H1 (cell line): ENCODE data around the gene KLHL1. TPM values are rescaled to one million over a fixed set of nuclear protein-coding genes. Genes with fewer than 3 reads are reported as not detected.

Experiments used
- CTCF ChIA-PET: fragments of 300-600 bp; sonication (Branson Sonifier 250); formaldehyde crosslinking; loops from one replicate; lab custom pipeline; 2021; ENCODE audit not compliant: partially characterized antibody; lab: Charles Lee
- POLR2A ChIA-PET: fragments of 300-600 bp; sonication (Branson Sonifier 250); formaldehyde crosslinking; loops from one replicate; lab custom pipeline; 2021; ENCODE audit warnings: inconsistent platforms; ENCODE audit not compliant: partially characterized antibody; lab: Charles Lee
- DNase-seq, 2 experiments: peaks; one replicate each; pipeline versions ENCODE4 v3.0.0 to v3.0.0-alpha.2; 2010 to 2022; ENCODE audit warnings: low spot score in 2 of 2, low read depth in 1 of 2, mixed read lengths in 1 of 2
- FAIRE-seq: peaks from 2 replicates; lab custom pipeline; 2011; peaks lifted over from hg19 to GRCh38; lab: Jason Lieb, UNC
- H2AFZ ChIP-seq: 2 replicates; pipeline ENCODE4 v1.8.1; 2012; ENCODE audit warnings: low read length, inconsistent platforms
- H2AK5ac ChIP-seq: 2 replicates; pipeline ENCODE4 v1.6.1; 2013; ENCODE audit warnings: low read depth, low read length
- H2BK120ac ChIP-seq: replicated peaks from 2 replicates; pipeline ENCODE3; 2013; ENCODE audit warnings: low read depth, low read length, inconsistent platforms
- H2BK12ac ChIP-seq: 2 replicates; pipeline ENCODE4 v1.6.1; 2013; ENCODE audit warnings: low read depth, low read length
- H2BK15ac ChIP-seq: 2 replicates; pipeline ENCODE4 v1.6.1; 2013; ENCODE audit warnings: low read length
- H2BK20ac ChIP-seq: 2 replicates; pipeline ENCODE4 v1.6.1; 2013; ENCODE audit warnings: low read length
- H2BK5ac ChIP-seq: 2 replicates; pipeline ENCODE4 v1.6.1; 2013; ENCODE audit warnings: low read depth, low read length
- H3K14ac ChIP-seq: 2 replicates; pipeline ENCODE4 v1.6.1; 2013; ENCODE audit warnings: inconsistent platforms; ENCODE audit not compliant: insufficient read length
- H3K18ac ChIP-seq: 2 replicates; pipeline ENCODE4 v1.6.1; 2013; ENCODE audit warnings: low read length; ENCODE audit errors: extremely low read depth
- H3K23ac ChIP-seq: 2 replicates; pipeline ENCODE4 v1.6.1; 2013; ENCODE audit warnings: inconsistent platforms; ENCODE audit not compliant: insufficient read length
- H3K23me2 ChIP-seq: 2 replicates; pipeline ENCODE4 v1.6.1; 2013; ENCODE audit warnings: low read depth, low read length
- H3K27ac ChIP-seq: 2 replicates; pipeline ENCODE4 v1.6.1; 2011; ENCODE audit warnings: low read depth, low read length, inconsistent platforms
- H3K27me3 ChIP-seq, 4 experiments: replicated peaks in 1 of 4; 1 replicate in 1 of 4; 2 replicates in 3 of 4; pipeline versions ENCODE4 v1.6.1 to v1.8.1; 2011 to 2013; ENCODE audit warnings: low read length in 3 of 4, mild to moderate bottlenecking in 3 of 4, inconsistent platforms in 2 of 4, mixed read lengths in 2 of 4, moderate library complexity in 1 of 4; ENCODE audit not compliant: control insufficient read depth in 3 of 4, insufficient read depth in 3 of 4; ENCODE audit errors: extremely low read depth in 1 of 4
- H3K36me3 ChIP-seq, 4 experiments: 2 replicates each; pipeline versions ENCODE4 v1.6.1 to v1.8.1; 2011 to 2013; ENCODE audit warnings: mild to moderate bottlenecking in 4 of 4, low read length in 3 of 4, moderate library complexity in 2 of 4, control low read depth in 1 of 4, inconsistent platforms in 1 of 4; ENCODE audit not compliant: insufficient read depth in 4 of 4, control insufficient read depth in 2 of 4
- H3K4ac ChIP-seq: replicated peaks from 2 replicates; pipeline ENCODE3; 2013; ENCODE audit warnings: low read length, low read depth, mixed read lengths, inconsistent platforms; ENCODE audit not compliant: insufficient read length
- H3K4me1 ChIP-seq, 4 experiments: replicated peaks in 1 of 4; 1 replicate in 1 of 4; 2 replicates in 3 of 4; pipeline versions ENCODE4 v1.6.1 to v1.8.1; 2011 to 2013; ENCODE audit warnings: low read length in 3 of 4, inconsistent platforms in 2 of 4, mixed read lengths in 1 of 4; ENCODE audit not compliant: insufficient read depth in 4 of 4, control insufficient read depth in 3 of 4
- H3K4me2 ChIP-seq, 2 experiments: 2 replicates each; pipeline versions ENCODE4 v1.6.1 to v1.8.1; 2011 to 2013; ENCODE audit warnings: low read depth in 2 of 2, low read length in 2 of 2, control low read depth in 1 of 2, inconsistent platforms in 1 of 2, mild to moderate bottlenecking in 1 of 2; ENCODE audit not compliant: insufficient read depth in 1 of 2
- H3K4me3 ChIP-seq, 4 experiments: fragments of 200-600, 300-600 bp in 1 of 4; sonication (generic), shearing (Covaris generic), sonication (Bioruptor Twin) in 1 of 4; 2 replicates each; pipeline versions ENCODE4 v1.5.1 to v1.8.1; 2011 to 2016; ENCODE audit warnings: low read length in 4 of 4, low read depth in 3 of 4, control low read depth in 2 of 4, inconsistent platforms in 2 of 4, mild to moderate bottlenecking in 2 of 4, mixed read lengths in 1 of 4, moderate library complexity in 1 of 4; ENCODE audit not compliant: insufficient read depth in 2 of 4; ENCODE audit errors: extremely low read depth in 1 of 4
- H3K56ac ChIP-seq: replicated peaks from 2 replicates; pipeline ENCODE3; 2013; ENCODE audit warnings: low read depth, mild to moderate bottlenecking, mixed read lengths, low read length, inconsistent platforms; ENCODE audit not compliant: insufficient read length
- H3K79me1 ChIP-seq: 2 replicates; pipeline ENCODE4 v1.6.1; 2013; ENCODE audit warnings: low read depth, low read length, control low read depth
- H3K79me2 ChIP-seq, 2 experiments: 2 replicates each; pipeline versions ENCODE4 v1.6.1 to v1.8.1; 2012 to 2013; ENCODE audit warnings: low read length in 2 of 2, mild to moderate bottlenecking in 2 of 2, inconsistent platforms in 1 of 2; ENCODE audit not compliant: insufficient read depth in 2 of 2, control insufficient read depth in 1 of 2
- H3K9ac ChIP-seq, 4 experiments: replicated peaks in 1 of 4; 1 replicate in 1 of 4; 2 replicates in 3 of 4; pipeline versions ENCODE4 v1.6.1 to v1.8.1; 2011 to 2013; ENCODE audit warnings: low read depth in 3 of 4, low read length in 3 of 4, control low read depth in 2 of 4, mild to moderate bottlenecking in 2 of 4, moderate library complexity in 2 of 4, inconsistent platforms in 1 of 4; ENCODE audit errors: extremely low read depth in 1 of 4
- H3K9me3 ChIP-seq, 2 experiments: 2 replicates each; pipeline versions ENCODE4 v1.6.1 to v1.8.1; 2012 to 2013; ENCODE audit warnings: mild to moderate bottlenecking in 2 of 2, moderate library complexity in 2 of 2, control low read depth in 1 of 2, inconsistent platforms in 1 of 2, low read depth in 1 of 2, low read length in 1 of 2, mixed read lengths in 1 of 2; ENCODE audit not compliant: insufficient read depth in 2 of 2
- H4K20me1 ChIP-seq, 2 experiments: replicated peaks in 1 of 2; 2 replicates each; pipeline versions ENCODE3 to v1.8.1; 2011 to 2013; ENCODE audit warnings: inconsistent platforms in 2 of 2, low read length in 2 of 2, mild to moderate bottlenecking in 1 of 2; ENCODE audit not compliant: insufficient read depth in 2 of 2, control insufficient read depth in 1 of 2
- H4K5ac ChIP-seq: 2 replicates; pipeline ENCODE4 v1.6.1; 2013; ENCODE audit warnings: low read length, low read depth, mixed read lengths, inconsistent platforms; ENCODE audit not compliant: insufficient read length
- H4K8ac ChIP-seq: 2 replicates; pipeline ENCODE4 v1.8.0; 2013; ENCODE audit warnings: mild to moderate bottlenecking, moderate library complexity, low read length, inconsistent platforms; ENCODE audit not compliant: insufficient read depth; ENCODE audit errors: extremely low read depth
- H4K91ac ChIP-seq: replicated peaks from 2 replicates; pipeline ENCODE3; 2013; ENCODE audit warnings: low read length, mixed read lengths, inconsistent platforms; ENCODE audit not compliant: insufficient read length
- EZH2 ChIP-seq: fragments of 200-600 bp; sonication (generic); IDR thresholded peaks from 2 replicates; pipeline ENCODE4 v1.7.1; 2012; ENCODE audit warnings: low read depth, mild to moderate bottlenecking, moderate library complexity, low read length, inconsistent platforms; ENCODE audit not compliant: severe bottlenecking
- JUND ChIP-seq: IDR thresholded peaks from 2 replicates; pipeline ENCODE4 v1.6.1; 2011; ENCODE audit warnings: mild to moderate bottlenecking, improper control_type of control experiment, low read length
- NANOG ChIP-seq: IDR thresholded peaks from 2 replicates; pipeline ENCODE4 v1.6.1; 2011; ENCODE audit warnings: low read length, low read depth, mild to moderate bottlenecking, inconsistent platforms; ENCODE audit not compliant: insufficient read depth, poor library complexity, severe bottlenecking
- TAF1 ChIP-seq: IDR thresholded peaks from 2 replicates; pipeline ENCODE4 v1.6.1; 2011; ENCODE audit warnings: mild to moderate bottlenecking, low read depth, low read length
- TBP ChIP-seq: IDR thresholded peaks from 2 replicates; pipeline ENCODE4 v1.6.1; 2011; ENCODE audit warnings: low read depth, low read length, improper control_type of control experiment
- TCF12 ChIP-seq: IDR thresholded peaks from 2 replicates; pipeline ENCODE4 v1.6.1; 2011; ENCODE audit warnings: low read depth, mild to moderate bottlenecking, low read length
- WGBS, 2 experiments: shearing (Covaris generic) in 1 of 2; methylation state at CpG; one replicate each; pipeline versions ENCODE4 v1.1.6 to v1.1.7; 2013 to 2015; ENCODE audit warnings: low lambda C conversion rate in 2 of 2, mixed read lengths in 2 of 2, inconsistent platforms in 1 of 2, low coverage in 1 of 2, missing lambda C conversion rate in 1 of 2; ENCODE audit not compliant: insufficient replicate concordance in 2 of 2, insufficient coverage in 1 of 2, insufficient read length in 1 of 2; ENCODE audit errors: extremely low coverage in 1 of 2, missing lambda C conversion rate in 1 of 2; 5-methylcytosine and 5-hydroxymethylcytosine counted together
- polyA plus RNA-seq, 7 experiments: library from polyadenylated mRNA; depleted of rRNA in 3 of 7; stranded (reverse) in 5 of 7; unstranded in 2 of 7; fragments of >200 nt in 5 of 7; fragments of 200-250 nt in 2 of 7; gene quantifications; 1 replicate in 5 of 7; 2 replicates in 1 of 7; 4 replicates in 1 of 7; pipeline versions ENCODE4 v1.2.1 to v1.2.3, GENCODE V29; 2011 to 2013; ENCODE audit warnings: missing spikeins in 2 of 7, mixed read lengths in 2 of 7
- total RNA-seq: library from RNA; stranded (reverse); fragmentation: NEBNext Ultra II Directional; extraction: Animal tissue kit (Norgen Biotek cat#: 25700); gene quantifications from 2 replicates; pipeline ENCODE4 v1.2.1, GENCODE V29; 2021
- TF ChIP-seq, protein P1 (sequence below): IDR thresholded peaks from 2 replicates; pipeline ENCODE4 v1.6.1; 2011; ENCODE audit warnings: low read depth, mild to moderate bottlenecking, low read length; ENCODE audit not compliant: insufficient read depth
- TF ChIP-seq, protein P2 (sequence below): IDR thresholded peaks from 2 replicates; pipeline ENCODE4 v1.6.1; 2012; ENCODE audit warnings: inconsistent platforms

The KLHL1 gene
- total and polyA plus RNA-seq, 2 of the 8 experiments (the other 6 are each of a cell fraction or from before 2014, with no cell fraction given) = not detected

DNA sequence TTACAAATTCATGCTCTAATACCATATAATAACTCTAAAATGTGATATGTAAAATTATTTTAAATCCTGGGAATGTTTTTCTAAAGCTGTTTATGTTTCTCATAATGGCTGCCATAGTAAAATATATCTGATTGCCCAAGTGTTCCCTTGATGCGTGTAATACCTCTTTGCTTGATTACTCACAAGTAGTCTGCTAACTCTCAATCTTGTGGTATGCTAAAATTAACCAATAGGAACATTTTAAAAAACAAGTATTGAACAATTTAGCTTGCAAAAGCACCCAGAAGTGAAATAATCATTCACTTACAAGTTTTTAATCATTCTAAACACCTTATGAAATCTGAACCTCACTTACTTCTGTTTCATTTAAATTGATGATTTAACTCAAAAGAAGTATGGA is 386.6 kb downstream of the KLHL1 start:
- WGBS, 2 experiments = 82% methylated on average over 1 of the region's 1 CpG; no CpG with 5 or more reads in 1 of the 2 experiments
- CTCF ChIA-PET = no interaction called here
- H2BK120ac ChIP-seq = no peak overlapping the region

More for the DNA sequence above, 386.6 kb downstream of the KLHL1 start:
- Histone ChIP-seq H3K14ac (no peak overlapping the region), H3K9me3 (no peaks in the 10 kb centered on the region), H2BK5ac (no peak overlapping the region), H4K8ac (no peak overlapping the region), H3K79me2 (no peaks in the 10 kb centered on the region), H4K91ac (no peak overlapping the region), H3K23ac (no peak overlapping the region), H3K27me3 (no peaks in the 10 kb centered on the region), H3K36me3 (no peaks in the 10 kb centered on the region), H2AFZ (no peak overlapping the region), H3K4me3 (no peak overlapping the region), H3K4me2 (no peak overlapping the region), H2BK20ac (no peak overlapping the region), H2BK15ac (no peak overlapping the region), H3K56ac (no peak overlapping the region), H4K20me1 (no peaks in the 10 kb centered on the region), H2BK12ac (no peak overlapping the region), H3K4ac (no peak overlapping the region), H2AK5ac (no peak overlapping the region), H3K4me1 (no peaks in the 10 kb centered on the region), H3K27ac (no peak overlapping the region), H3K23me2 (no peaks in the 10 kb centered on the region), H3K18ac (no peak overlapping the region), H4K5ac (no peak overlapping the region), H3K9ac (no peak overlapping the region), H3K79me1 (no peaks in the 10 kb centered on the region)
- TF ChIP-seq TBP (no peak), TAF1 (no peak), EZH2 (no peak), TCF12 (no peak), JUND (no peak), NANOG (no peak)
- TF ChIP-seq, protein P1, sequence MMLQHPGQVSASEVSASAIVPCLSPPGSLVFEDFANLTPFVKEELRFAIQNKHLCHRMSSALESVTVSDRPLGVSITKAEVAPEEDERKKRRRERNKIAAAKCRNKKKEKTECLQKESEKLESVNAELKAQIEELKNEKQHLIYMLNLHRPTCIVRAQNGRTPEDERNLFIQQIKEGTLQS = no peak
- TF ChIP-seq, protein P2, sequence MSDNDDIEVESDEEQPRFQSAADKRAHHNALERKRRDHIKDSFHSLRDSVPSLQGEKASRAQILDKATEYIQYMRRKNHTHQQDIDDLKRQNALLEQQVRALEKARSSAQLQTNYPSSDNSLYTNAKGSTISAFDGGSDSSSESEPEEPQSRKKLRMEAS = no peak
- FAIRE-seq = no peak
- DNase-seq = no peak
- POLR2A ChIA-PET = no interaction called here
